SJSA1 (cell line): Measurements from ENCODE around the gene WDR1. TPM values are rescaled to one million over a fixed set of nuclear protein-coding genes. Genes with fewer than 3 reads are reported as not detected.

ENCODE experiments used
- DNase-seq, 2 experiments: peaks; one replicate each; pipeline ENCODE4 v3.0.0-alpha.2; 2015 to 2020; ENCODE audit warnings: low spot score in 2 of 2, low read depth in 1 of 2
- H3K27ac ChIP-seq: fragments of 250-450 bp; sonication (Bioruptor Pico); 2 replicates; pipeline ENCODE4 v1.5.1; 2020; ENCODE audit warnings: mild to moderate bottlenecking, moderate library complexity
- H3K27me3 ChIP-seq: fragments of 250-450 bp; sonication (Bioruptor Pico); replicated peaks from 2 replicates; pipeline ENCODE4 v1.5.1; 2020; ENCODE audit warnings: mild to moderate bottlenecking, moderate library complexity
- H3K36me3 ChIP-seq: fragments of 250-450 bp; sonication (Bioruptor Pico); 2 replicates; pipeline ENCODE4 v1.5.1; 2020; ENCODE audit warnings: mild to moderate bottlenecking
- H3K4me1 ChIP-seq: fragments of 250-450 bp; sonication (Bioruptor Pico); replicated peaks from 2 replicates; pipeline ENCODE4 v1.6.1; 2021; ENCODE audit warnings: mild to moderate bottlenecking
- H3K4me3 ChIP-seq: fragments of 250-450 bp; sonication (Bioruptor Pico); 2 replicates; pipeline ENCODE4 v1.5.1; 2020; ENCODE audit warnings: mild to moderate bottlenecking
- H3K9me3 ChIP-seq: fragments of 250-450 bp; sonication (Bioruptor Pico); replicated peaks from 2 replicates; pipeline ENCODE4 v1.5.1; 2020; ENCODE audit warnings: mild to moderate bottlenecking
- total RNA-seq: library from RNA; depleted of rRNA; stranded (reverse); fragments of >200 nt; shearing (Covaris generic); gene quantifications from 2 replicates; pipeline ENCODE4 v1.2.3, GENCODE V29; 2014

The WDR1 gene
- total RNA-seq, 1 experiment from 2014 or later: 301 TPM

- Histone ChIP-seq H3K27ac (no peak overlapping the region), H3K4me3 (no peak overlapping the region), H3K36me3 (no peaks in the 10 kb centered on the region), H3K9me3 (no peaks in the 10 kb centered on the region), H3K4me1 (no peaks in the 10 kb centered on the region), H3K27me3 (no peaks in the 10 kb centered on the region)
- DNase-seq: no peak
Measured at GRCh38 chr4:10036807-10037342, 79.7 kb downstream of the WDR1 start.

GRCh38 chr4:10035130-10035529 lies 81.5 kb downstream of the WDR1 start:
- Histone ChIP-seq H3K36me3 (no peaks in the 10 kb centered on the region), H3K9me3 (no peaks in the 10 kb centered on the region), H3K4me1 (no peaks in the 10 kb centered on the region), H3K4me3 (no peak overlapping the region), H3K27me3 (no peaks in the 10 kb centered on the region), H3K27ac (no peak overlapping the region)
- DNase-seq: no peak

GRCh38 chr4:10034612-10035104 lies 81.9 kb downstream of the WDR1 start:
- H3K4me1 ChIP-seq: no peaks in the 10 kb centered on the region
- DNase-seq: no peak
- no peaks in the 10 kb centered on the region for H3K27me3 ChIP-seq

GRCh38 chr4:10034136-10034535 lies 82.5 kb downstream of the WDR1 start:
- H3K27ac ChIP-seq: no peak overlapping the region

More at GRCh38 chr4:10034612-10035104, 81.9 kb downstream of the WDR1 start:
- Histone ChIP-seq H3K27ac (no peak overlapping the region), H3K9me3 (no peaks in the 10 kb centered on the region), H3K4me3 (no peak overlapping the region), H3K36me3 (no peaks in the 10 kb centered on the region)

GRCh38 chr4:10033191-10033881 lies 83.3 kb downstream of the WDR1 start:
- Histone ChIP-seq H3K4me3 (no peak overlapping the region), H3K27ac (no peak overlapping the region), H3K27me3 (no peaks in the 10 kb centered on the region), H3K36me3 (no peaks in the 10 kb centered on the region), H3K4me1 (no peaks in the 10 kb centered on the region), H3K9me3 (no peaks in the 10 kb centered on the region)
- no peak for DNase-seq

More at GRCh38 chr4:10034136-10034535, 82.5 kb downstream of the WDR1 start:
- Histone ChIP-seq H3K4me1 (no peaks in the 10 kb centered on the region), H3K27me3 (no peaks in the 10 kb centered on the region), H3K36me3 (no peaks in the 10 kb centered on the region), H3K4me3 (no peak overlapping the region), H3K9me3 (no peaks in the 10 kb centered on the region)
- DNase-seq: no peak

- Histone ChIP-seq H3K27ac (no peak overlapping the region), H3K4me1 (no peaks in the 10 kb centered on the region), H3K4me3 (no peak overlapping the region), H3K9me3 (no peaks in the 10 kb centered on the region), H3K36me3 (no peaks in the 10 kb centered on the region), H3K27me3 (no peaks in the 10 kb centered on the region)
- no peak for DNase-seq
Measured at GRCh38 chr4:10032625-10033024, 84.0 kb downstream of the WDR1 start.

GRCh38 chr4:10031668-10032590 lies 84.7 kb downstream of the WDR1 start:
- Histone ChIP-seq H3K27me3 (no peaks in the 10 kb centered on the region), H3K36me3 (no peaks in the 10 kb centered on the region), H3K4me1 (no peaks in the 10 kb centered on the region), H3K27ac (no peak overlapping the region), H3K9me3 (no peaks in the 10 kb centered on the region), H3K4me3 (no peak overlapping the region)
- DNase-seq: no peak

GRCh38 chr4:10030972-10031667 lies 85.5 kb downstream of the WDR1 start:
- Histone ChIP-seq H3K27me3 (no peaks in the 10 kb centered on the region), H3K9me3 (no peaks in the 10 kb centered on the region), H3K4me1 (no peaks in the 10 kb centered on the region), H3K36me3 (no peaks in the 10 kb centered on the region), H3K4me3 (no peak overlapping the region), H3K27ac (no peak overlapping the region)
- no peak for DNase-seq

- H3K27ac ChIP-seq: no peak overlapping the region
- H3K4me3 ChIP-seq: no peak overlapping the region
- H3K27me3 ChIP-seq: no peaks in the 10 kb centered on the region
Measured at GRCh38 chr4:10029403-10029802, 87.2 kb downstream of the WDR1 start.

GRCh38 chr4:10028910-10029309 lies 87.7 kb downstream of the WDR1 start:
- Histone ChIP-seq H3K4me1 (no peaks in the 10 kb centered on the region), H3K27ac (no peak overlapping the region), H3K36me3 (no peaks in the 10 kb centered on the region), H3K4me3 (no peak overlapping the region), H3K27me3 (no peaks in the 10 kb centered on the region), H3K9me3 (no peaks in the 10 kb centered on the region)
- DNase-seq: no peak

More at GRCh38 chr4:10029403-10029802, 87.2 kb downstream of the WDR1 start:
- Histone ChIP-seq H3K4me1 (no peaks in the 10 kb centered on the region), H3K9me3 (no peaks in the 10 kb centered on the region), H3K36me3 (no peaks in the 10 kb centered on the region)
- no peak for DNase-seq

GRCh38 chr4:10026485-10026884 lies 90.1 kb downstream of the WDR1 start:
- Histone ChIP-seq H3K27me3 (no peaks in the 10 kb centered on the region), H3K4me3 (no peak overlapping the region)
- DNase-seq: no peak

GRCh38 chr4:10025230-10025806 lies 91.3 kb downstream of the WDR1 start:
- no peak overlapping the region for H3K4me3 ChIP-seq
- no peaks in the 10 kb centered on the region for H3K9me3 ChIP-seq
- H3K36me3 ChIP-seq: no peaks in the 10 kb centered on the region
- no peaks in the 10 kb centered on the region for H3K4me1 ChIP-seq
- DNase-seq: no peak
- no peaks in the 10 kb centered on the region for H3K27me3 ChIP-seq
- H3K27ac ChIP-seq: no peak overlapping the region

More at GRCh38 chr4:10026485-10026884, 90.1 kb downstream of the WDR1 start:
- H3K36me3 ChIP-seq: no peaks in the 10 kb centered on the region
- H3K4me1 ChIP-seq: no peaks in the 10 kb centered on the region
- no peaks in the 10 kb centered on the region for H3K9me3 ChIP-seq
- no peak overlapping the region for H3K27ac ChIP-seq
